RWPE1 (cell line): Measurements from ENCODE around the gene MB21D2.

Experiments used
- CTCF ChIA-PET: fragments of 350-600 bp; sonication (Branson Sonifier 250); formaldehyde crosslinking; extraction: SDS; loops from one replicate; lab custom pipeline; 2021; lab: Yijun Ruan, JAX
- POLR2A ChIA-PET: fragments of 400-600 bp; formaldehyde crosslinking; extraction: SDS; loops from one replicate; lab custom pipeline; 2020; ENCODE audit warnings: antibody characterized with exemption; ENCODE audit not compliant: low non-redundant PET; lab: Yijun Ruan, JAX
- DNase-seq: peaks from one replicate; pipeline ENCODE4 v3.0.0; 2012; ENCODE audit warnings: low spot score
- H3K27ac ChIP-seq: fragments of 450-650 bp; 2 replicates; pipeline ENCODE4 v1.5.1; 2017
- CTCF ChIP-seq: fragments of 450-650 bp; conservative IDR thresholded peaks from 2 replicates; pipeline ENCODE4 v1.5.1; 2017; ENCODE audit warnings: low read depth, mild to moderate bottlenecking

The MB21D2 gene

DNA sequence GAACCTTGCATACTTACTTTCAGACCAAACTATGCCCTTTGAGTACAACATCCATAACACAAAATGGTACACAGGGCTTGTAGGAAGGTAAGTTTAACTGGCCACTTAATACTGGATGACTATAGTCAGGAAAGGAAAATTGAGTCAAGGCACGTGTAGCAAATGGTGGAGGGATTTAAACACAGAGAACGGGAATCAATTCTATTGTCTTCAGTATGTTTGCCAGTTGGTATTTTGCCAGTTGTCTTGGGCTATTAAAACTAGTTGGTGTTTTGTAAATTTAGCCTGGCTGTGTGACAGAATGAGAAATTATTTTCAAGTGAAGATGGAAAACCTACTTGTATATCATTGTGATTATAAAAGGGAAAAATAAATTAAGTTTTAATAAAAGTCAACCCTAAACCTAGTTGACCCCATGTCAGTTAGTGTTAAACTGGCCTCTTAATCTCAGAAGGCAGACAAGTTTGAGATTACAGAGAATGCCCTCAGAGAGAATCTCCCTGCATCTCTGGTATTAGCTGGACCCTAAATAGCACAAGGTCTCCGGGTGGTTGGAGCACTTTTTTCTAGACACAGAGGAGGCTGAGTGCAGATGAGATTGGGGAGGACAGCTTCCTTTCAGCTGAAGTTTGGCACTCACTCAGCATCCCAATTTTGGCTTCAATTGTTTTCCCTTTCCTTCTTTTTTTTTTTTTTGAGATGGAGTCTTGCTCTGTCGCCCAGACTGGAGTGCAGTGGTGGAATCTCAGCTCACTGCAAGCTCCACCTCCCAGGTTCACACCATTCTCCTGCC is 91.2 kb downstream of the MB21D2 start:
- H3K27ac ChIP-seq, result no peak overlapping the region
- DNase-seq, result no peak
- POLR2A ChIA-PET, result no interaction called here
- CTCF ChIA-PET, result interaction anchor here (0.6 kb wide), 1 partner anchor 91 kb away, joined by 3 read pairs; the partner anchor contains the start of gene MB21D2
- no peak for TF ChIP-seq CTCF

DNA sequence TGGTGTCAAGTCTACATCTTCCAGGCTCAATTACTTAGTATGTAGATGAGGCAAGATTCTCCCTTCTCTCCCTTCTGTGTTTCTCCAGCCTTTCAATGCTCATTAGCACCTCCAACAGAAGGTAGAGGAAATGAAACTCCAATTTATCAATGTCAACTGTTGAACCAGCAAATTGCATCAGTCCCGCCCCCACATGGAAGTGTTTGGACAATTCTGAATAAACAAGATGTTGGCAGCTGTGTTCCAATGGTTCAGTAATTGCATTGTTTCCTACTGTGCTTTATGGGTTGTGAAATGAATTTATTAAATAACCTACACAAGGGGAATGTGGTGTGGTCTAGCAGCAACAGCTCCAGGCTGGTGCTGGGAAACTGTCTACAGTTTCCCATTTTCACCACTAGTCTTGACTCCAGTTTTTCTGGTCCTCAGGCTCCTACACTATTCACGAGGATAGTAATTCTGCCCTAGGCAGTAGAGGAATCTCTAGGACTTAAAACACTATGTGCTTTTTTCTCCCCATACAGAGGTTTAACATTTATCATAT is 91.9 kb downstream of the MB21D2 start:
- no peak for TF ChIP-seq CTCF
- ChIA-PET CTCF (interaction anchor here (0.6 kb wide), 1 partner anchor 92 kb away, joined by 3 read pairs; the partner anchor contains the start of gene MB21D2), POLR2A (no interaction called here)
- H3K27ac ChIP-seq, result no peak overlapping the region
- DNase-seq, result peak; percentile 14

- CTCF ChIA-PET, result no interaction called here
- no peak for TF ChIP-seq CTCF
- H3K27ac ChIP-seq, result no peak overlapping the region
- DNase-seq, result no peak
- POLR2A ChIA-PET, result no interaction called here
These were observed 92.4 kb downstream of the MB21D2 start for GRCh38 chr3:192825216-192825615.

- TF ChIP-seq CTCF, result no peak
- no peak for DNase-seq
- H3K27ac ChIP-seq, result no peak overlapping the region
- ChIA-PET POLR2A (no interaction called here), CTCF (no interaction called here)
These were observed 93.3 kb downstream of the MB21D2 start for GRCh38 chr3:192824313-192824712.

DNA sequence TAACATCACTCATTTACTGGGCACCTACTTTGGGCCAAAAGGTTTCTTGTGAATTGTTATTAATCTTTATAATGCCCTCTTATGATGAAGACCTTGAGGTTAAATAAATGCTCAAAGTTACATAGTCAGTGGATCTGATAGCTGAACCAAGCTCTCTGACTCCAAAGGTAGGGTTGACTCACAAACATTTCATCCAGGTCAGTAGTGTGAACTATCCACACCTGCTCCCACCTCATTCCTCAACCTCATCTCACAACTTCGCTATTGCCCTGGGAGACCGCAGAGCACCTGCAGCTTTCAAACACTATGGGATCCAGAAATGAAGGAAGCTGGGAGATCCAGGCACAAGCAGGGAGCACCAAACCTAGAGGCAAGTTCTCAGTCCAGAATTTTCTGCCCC is 96.5 kb downstream of the MB21D2 start:
- H3K27ac ChIP-seq, result no peak overlapping the region
- DNase-seq, result no peak
- ChIA-PET CTCF (no interaction called here), POLR2A (no interaction called here)
- TF ChIP-seq CTCF, result no peak

GRCh38 chr3:192820161-192820560 is 97.5 kb downstream of the MB21D2 start:
- ChIA-PET CTCF (interaction anchor here (0.6 to 1.4 kb wide), 3 partner anchors 44 to 221 kb away, joined by 3 to 4 read pairs (median 3); no protein-coding TSS in a partner anchor), POLR2A (no interaction called here)
- TF ChIP-seq CTCF, result no peak
- no peak for DNase-seq
- H3K27ac ChIP-seq, result no peak overlapping the region
